Sigmoid colon (tissue), 3 donors: ENCODE results near the gene METTL27.
"Not testable (repeated sequence)": the region's sequence is repeated elsewhere in the genome, so short reads cannot be mapped to it uniquely, and the experiment has no call there.

Experiments
- POLR2A ChIP-seq, 2 donors: fragments of 450-650 bp; IDR thresholded peaks; one replicate each; pipeline ENCODE4 v1.6.1; 2016; ENCODE audit warnings: antibody characterized with exemption in 2 of 2, mild to moderate bottlenecking in 2 of 2, moderate library complexity in 2 of 2
- TF ChIP-seq, protein P1 (sequence below), 4 experiments: fragments of 450-650 bp in 3 of 4; fragments of 200-600 bp in 1 of 4; IDR thresholded peaks; one replicate each; pipeline ENCODE4 v1.5.1; 2016 to 2019; ENCODE audit warnings: antibody characterized with exemption in 4 of 4, mild to moderate bottlenecking in 3 of 4, moderate library complexity in 2 of 4

DNA sequence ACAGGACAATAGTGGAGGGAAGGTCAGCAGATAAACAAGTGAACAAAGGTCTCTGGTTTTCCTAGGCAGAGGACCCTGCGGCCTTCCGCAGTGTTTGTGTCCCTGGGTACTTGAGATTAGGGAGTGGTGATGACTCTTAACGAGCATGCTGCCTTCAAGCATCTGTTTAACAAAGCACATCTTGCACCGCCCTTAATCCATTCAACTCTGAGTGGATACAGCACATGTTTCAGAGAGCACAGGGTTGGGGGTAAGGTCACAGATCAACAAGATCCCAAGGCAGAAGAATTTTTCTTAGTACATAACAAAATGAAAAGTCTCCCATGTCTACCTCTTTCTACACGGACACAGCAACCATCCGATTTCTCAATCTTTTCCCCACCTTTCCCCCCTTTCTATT, 45.7 kb downstream of the METTL27 start:
- TF ChIP-seq POLR2A (IDR thresholded peaks at IDR 0.05) = not testable (repeated sequence)
- TF ChIP-seq, protein P1, sequence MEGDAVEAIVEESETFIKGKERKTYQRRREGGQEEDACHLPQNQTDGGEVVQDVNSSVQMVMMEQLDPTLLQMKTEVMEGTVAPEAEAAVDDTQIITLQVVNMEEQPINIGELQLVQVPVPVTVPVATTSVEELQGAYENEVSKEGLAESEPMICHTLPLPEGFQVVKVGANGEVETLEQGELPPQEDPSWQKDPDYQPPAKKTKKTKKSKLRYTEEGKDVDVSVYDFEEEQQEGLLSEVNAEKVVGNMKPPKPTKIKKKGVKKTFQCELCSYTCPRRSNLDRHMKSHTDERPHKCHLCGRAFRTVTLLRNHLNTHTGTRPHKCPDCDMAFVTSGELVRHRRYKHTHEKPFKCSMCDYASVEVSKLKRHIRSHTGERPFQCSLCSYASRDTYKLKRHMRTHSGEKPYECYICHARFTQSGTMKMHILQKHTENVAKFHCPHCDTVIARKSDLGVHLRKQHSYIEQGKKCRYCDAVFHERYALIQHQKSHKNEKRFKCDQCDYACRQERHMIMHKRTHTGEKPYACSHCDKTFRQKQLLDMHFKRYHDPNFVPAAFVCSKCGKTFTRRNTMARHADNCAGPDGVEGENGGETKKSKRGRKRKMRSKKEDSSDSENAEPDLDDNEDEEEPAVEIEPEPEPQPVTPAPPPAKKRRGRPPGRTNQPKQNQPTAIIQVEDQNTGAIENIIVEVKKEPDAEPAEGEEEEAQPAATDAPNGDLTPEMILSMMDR (IDR thresholded peaks at IDR 0.05) = not testable (repeated sequence)
